GM18861 (cell line): Measurements from ENCODE around the gene NMUR1.

Source experiments
- ATAC-seq: cut with Tn5 transposase; IDR thresholded peaks from one replicate; pipeline ENCODE4 v1.9.1; 2021; ENCODE audit not compliant: unreplicated experiment

NMUR1 gene

DNA sequence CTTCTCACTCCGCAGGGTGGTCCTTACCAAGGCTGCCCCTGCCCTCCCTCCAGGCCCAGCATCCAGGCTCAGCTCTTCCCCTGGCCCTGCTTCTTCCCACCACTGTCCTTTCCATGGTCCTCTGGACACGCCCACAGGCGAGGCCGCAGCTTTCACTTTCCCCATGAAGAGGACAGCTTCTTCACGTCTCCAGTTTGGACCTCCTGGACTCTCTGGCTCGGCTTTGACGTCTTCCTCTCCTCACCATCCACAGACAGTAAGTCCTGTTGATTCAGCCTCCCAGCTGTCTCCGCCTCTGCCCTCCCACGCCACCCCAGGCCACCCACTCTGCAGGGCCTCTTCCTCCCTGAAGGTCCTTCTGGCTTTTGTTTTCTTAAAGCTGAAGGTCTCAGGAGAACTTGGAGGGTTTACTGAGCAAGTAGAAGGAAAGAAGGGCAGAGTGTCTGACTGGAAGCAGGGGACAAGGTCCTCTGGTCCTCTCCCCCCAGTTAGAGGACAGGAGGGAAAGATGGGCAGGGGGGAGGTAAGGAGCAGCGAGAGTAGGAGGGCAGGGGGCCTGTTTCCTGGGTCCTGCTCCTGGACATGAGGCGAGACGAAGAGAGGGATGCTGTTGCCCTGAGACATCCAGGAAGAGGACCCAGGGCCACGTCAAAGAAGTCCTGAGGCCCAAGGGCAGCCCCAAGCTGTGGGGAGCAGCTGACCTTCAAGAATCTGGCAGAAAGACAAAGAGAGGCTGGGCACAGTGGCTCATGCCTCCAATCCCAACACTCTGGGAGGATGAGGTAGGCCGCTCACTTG is 24.7 kb upstream of the NMUR1 start:
- no peak for ATAC-seq

DNA sequence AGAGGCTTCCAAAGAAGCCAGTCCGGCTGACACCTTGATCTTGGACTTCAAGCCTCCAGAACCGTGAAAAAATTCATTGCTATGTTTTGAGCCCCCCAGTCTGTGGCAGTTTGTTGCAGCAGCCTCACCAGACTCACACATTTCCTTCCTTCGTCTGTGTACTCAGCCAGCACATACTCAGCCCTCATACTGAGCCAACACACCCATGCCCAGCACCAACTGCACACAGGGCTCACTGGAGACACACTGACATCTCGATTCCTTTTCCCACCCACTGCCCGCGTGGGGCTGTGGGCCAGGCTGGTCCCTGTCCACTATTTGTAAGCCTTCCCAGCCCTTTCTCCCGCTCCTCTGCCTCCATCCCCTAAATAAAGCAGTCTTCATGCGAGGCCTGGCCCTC is 24.1 kb upstream of the NMUR1 start:
- ATAC-seq = no peak

DNA sequence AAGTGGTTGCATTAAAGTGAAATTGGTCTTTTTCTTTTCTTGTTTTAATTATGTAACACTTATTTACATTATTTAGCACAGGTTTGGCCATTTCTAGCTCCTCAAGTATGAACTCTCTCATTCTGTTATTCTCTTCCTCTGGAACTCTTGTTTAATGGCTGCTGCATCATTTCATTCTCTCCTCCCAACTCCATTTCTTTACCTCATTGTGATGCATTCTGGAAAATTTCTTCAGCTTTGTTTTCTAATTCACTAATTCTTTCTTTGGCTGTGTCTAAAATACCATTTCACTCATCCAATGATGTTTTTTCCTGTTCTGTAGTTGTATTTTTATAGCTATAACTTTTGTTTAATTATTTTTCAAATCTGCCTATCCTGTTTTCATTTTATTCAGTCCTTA is 22.5 kb upstream of the NMUR1 start:
- ATAC-seq = no peak

DNA sequence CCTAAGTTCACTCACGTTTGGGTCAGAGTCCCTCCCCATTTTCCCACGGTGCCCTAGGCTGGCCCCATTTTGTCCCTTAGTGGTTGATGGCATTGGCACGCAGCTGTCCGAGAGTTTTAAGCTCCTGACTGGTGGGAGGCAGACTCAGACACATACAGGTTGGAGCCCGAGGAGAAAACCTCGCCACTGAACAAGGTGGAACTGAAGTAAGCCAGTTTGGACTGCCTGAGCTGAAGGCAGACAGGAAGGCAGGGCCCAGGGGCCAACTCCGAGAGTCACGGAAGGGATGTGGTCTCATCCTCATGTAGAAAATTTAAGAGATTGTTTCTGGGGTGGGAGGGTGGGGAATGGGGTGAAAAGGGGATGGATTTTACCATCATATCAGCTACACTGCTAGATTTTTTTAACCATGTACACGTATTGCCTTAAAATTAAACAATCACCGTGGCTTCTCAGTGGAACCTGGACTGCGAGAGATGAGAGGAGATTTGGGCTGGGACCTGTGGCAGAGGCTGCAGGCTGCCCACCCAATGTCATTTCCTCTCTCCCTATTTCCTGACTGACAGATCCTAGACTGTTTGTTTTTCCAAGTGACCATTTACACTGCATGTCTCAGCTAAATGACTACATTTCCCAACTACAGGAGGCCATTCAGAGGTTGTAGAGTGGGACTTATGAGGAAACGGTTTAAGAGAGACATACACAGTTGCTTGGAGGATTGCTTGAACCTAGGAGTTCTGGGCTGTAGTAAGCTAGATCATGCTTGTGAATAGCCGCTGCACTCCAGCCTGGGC is 19.4 kb upstream of the NMUR1 start:
- no peak for ATAC-seq

DNA sequence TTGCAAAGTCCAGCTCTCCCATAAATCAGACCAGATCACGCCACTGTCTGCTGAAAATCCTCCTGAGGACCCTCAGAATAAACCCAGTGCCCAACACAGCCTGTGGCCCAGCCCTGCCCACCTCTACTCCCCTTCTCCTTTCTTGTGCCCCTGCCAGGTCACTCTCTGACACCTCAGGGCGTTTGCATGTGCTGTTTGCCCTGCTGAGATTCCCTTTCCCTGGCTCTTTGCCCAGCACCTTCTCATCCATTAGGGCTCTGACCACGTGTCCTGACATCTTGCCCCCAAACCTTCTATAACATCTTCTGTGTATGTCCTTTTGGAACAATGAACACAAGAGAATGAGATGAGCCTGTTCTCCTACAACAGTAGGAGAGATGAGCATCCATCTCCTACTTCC is 18.5 kb upstream of the NMUR1 start:
- no peak for ATAC-seq

DNA sequence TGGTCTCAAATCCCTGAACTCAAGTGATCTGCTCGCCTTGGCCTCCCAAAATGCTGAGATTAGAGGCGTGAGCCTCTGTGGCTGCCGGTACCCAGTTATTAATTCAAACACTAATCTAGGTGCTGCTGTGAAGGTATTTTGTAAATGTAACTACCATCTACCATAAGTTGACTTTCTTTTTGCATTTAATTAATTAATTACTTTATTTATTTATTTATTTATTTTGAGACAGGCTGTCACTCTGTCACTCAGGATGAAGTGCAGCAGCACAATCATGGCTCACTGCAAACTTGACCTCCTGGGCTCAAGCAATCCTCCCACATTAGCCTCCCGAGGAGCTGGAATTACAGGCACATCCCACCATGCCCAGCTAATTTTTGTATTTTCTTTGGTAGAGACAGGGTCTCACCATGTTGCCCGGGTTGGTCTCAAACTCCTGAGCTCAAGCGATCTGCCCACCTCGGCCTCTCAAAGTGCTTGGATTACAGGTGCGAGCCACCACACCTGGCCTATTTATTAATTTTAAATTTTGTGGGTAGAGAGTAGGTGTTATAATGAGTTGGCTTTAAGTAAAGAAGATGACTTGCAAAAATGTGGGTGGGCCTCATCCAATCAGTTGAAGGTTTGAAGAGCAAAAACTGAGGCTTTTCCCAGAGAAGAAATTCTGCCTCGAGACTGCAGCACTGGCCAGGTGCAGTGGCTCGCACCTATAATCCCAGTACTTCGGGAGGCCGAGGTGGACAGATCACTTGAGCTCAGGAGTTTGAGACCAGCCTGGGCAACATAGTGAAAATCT is 17.3 kb upstream of the NMUR1 start:
- no peak for ATAC-seq

DNA sequence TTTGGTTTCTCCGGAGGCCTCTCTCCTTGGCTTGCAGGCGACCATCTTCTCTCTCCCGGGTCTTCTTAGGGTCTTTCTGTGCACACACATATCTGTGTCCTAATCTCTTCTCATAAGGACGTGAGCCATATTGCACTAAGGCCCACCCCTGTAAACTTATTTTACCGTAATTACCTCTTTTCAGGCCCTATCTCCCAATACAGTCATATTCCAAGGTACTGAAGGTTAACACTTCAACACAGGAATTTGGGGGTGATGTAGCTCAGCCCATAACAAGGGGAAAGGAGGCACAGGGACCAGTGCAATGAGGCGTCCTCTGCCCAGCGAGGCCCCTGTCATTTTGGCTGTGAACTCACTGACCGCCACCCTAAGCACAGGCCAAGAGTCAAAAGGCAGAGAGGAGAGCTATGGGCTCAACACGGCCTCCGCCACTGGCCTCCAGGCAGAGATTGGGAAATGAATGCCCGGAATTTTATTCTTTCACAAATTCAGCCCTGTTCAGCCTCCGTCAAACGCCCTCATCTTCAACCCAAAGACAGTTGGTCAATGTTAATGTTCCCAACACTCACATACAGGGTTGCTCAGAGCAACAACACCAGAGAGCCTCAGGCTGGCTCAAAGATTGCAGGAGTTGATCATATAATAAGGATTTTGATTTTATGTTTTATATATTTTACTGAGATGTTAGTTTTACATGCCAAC is 15.9 kb upstream of the NMUR1 start:
- ATAC-seq = no peak

DNA sequence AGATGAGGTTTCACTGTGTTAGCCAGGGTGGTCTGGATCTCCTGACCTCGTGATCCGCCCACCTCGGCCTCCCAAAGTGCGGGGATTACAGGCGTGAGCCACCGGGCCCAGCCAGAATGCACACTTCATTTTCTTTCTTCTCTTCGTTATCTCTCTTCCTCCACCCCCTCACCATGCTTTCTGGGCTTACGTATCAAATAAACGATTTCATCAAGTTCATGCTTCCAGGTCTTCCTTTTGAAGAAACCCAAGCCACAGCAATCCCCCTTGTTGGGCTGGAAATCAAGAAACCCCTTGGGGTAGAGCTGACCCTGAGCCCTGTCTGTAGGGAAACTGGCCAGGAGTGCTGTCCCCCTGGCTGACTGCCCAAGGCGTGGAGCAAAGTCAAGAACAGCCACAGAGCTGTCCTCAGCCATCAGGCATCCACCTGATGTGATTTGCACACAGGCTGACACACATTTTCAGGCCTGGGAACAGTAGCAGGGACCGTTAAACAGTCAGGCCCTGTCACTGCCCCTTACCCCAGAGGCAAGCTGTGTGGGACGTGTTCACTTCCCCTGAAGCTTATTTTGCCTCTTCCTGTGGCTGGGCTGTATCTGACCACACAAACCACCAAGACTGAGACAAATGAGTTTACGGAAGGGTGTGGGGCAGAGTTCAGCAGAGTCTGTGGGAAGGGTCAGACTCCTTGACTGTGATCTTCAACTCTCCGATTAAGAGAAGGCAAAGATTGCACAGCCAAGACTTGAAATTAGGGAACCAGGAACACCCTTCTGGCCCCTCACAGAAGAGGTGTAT is 15.1 kb upstream of the NMUR1 start:
- ATAC-seq = peak; percentile 98

DNA sequence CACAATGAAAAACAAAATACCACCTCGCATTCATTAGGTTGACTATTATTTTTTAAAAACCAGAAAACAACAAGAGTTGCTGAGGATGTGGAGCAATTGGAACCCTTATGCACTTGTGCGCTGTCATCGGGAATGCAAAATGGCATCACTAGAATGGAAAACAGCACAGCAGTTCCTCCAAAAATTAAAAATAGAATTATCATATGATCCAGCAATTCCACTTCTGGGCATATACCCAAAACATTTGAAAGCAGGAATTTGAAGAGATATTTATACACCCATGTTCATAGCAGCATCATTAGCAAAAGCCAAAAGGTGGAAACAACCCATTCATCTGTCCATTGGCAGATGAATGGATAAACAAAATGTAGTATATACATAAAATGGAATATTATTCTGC is 11.9 kb upstream of the NMUR1 start:
- no peak for ATAC-seq

DNA sequence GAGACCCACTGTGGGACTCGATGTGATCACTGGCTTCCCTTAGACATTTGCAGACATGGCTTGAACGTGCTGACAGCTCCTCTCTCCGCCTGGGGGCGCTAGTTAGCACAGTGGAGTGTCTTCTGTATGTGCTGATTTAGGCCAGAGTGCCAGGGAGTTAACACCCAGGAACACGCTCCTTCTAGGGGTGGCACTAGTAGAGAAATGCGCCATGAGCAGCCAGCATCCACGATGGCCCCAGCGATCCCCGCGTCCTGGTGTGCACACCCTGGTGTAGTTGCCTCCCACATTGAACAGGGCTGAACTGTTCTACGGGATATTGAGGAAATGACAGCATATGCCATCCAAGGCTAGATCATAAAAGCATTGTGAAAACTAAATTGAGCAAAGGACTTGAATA is 11.4 kb upstream of the NMUR1 start:
- ATAC-seq = no peak

DNA sequence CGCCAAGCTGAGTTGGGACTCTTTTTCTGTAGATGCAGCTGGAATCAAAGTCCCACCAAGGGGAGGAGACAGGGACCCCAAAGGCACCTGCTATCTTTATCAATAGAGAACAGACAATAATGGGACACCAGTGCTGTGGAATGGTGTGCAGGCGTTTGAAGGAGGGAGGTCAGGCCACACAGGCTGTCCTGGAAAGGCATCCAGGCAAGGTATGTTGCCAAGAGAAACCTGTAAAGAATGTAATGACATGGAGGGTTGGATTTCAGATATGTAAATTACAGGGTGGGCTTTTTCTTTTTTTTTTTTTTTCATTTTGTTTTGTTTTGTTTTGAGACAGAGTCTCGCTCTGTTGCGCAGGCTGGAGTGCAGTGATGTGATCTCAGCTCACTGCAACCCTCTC is 9.7 kb upstream of the NMUR1 start:
- no peak for ATAC-seq

DNA sequence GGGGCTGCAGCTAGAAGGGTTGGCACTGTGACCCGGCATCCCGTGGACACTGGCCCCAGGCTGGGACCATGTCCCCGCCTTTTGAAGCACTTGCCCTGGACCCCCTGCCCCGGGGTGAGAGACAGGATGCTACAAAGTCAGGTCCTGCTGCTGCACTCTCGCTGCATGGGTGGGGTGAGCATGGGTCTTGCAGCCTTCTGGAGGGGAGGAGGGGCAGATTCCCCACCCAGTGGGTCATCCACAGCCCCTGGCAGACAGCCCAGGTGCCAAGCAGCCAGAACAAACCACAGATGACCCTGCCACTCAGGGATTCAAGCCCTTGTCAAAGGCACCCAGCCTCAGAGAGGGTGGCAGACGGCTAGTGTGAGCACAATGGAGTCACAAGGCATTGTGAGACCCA is 5.7 kb upstream of the NMUR1 start:
- no peak for ATAC-seq

DNA sequence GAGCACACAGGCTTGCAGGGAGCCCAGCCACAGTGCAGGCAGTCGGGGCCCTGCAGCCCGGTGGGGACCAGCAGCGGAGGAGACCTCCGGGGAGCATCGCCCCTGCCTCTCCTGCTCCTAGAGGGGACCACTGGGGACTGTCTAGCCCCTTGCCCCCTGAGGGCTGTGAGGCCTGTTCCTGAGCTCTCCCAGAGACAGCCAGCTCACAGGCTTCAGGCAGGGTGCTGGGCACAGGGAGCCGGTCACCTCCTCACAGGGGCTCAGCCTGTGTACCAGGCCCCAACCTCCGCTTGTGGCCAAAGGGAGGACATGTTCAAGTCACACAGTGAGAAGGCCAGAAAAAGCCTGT is 3.5 kb upstream of the NMUR1 start:
- no peak for ATAC-seq

DNA sequence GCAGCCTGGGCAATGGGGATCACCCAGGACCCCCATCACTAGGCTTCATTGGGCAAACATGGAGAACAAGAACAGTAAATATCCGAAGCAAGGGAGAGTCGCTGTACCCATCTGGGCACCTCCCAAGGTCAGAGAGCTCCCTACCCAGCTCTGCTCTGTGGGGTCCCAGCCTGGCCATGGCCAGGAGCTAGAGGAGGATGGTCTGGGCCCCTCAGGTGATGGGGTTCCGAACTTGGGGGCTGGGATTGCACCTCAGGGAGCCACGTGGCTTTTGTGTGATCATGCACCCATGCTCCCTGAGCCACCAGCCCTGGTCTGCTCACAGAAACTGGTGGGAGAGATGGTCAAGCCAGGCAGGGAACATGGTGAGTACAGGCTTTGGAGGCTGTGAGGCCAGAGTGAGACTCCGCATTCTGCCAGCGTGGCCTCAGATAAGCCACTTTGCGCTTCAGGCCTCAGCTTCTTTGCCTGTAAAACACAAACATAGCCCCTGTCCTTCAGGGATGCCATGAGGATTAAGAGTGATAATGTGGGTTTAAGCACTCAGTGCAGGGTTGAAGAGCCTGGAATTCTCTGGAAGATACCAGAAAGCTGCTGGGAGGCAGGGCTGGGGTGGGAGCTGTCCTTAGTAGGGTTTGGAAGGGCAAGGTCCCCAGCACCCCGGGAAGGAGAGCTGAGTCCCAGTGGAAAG is 3.0 kb upstream of the NMUR1 start:
- no peak for ATAC-seq

DNA sequence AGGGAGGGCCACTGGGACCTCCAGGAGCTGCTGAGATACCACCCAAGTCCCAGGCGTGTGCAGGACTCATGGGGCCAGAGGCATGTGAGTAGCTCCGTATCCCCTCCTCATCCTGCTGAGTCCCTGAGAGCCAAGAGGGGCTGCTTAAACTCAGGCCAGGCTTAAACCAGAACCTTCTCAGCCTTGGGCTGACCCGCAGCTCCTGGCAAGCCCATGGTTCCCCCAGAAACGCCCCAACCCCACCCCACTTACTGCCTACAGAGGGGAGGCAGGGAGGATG is 2.5 kb upstream of the NMUR1 start:
- no peak for ATAC-seq

DNA sequence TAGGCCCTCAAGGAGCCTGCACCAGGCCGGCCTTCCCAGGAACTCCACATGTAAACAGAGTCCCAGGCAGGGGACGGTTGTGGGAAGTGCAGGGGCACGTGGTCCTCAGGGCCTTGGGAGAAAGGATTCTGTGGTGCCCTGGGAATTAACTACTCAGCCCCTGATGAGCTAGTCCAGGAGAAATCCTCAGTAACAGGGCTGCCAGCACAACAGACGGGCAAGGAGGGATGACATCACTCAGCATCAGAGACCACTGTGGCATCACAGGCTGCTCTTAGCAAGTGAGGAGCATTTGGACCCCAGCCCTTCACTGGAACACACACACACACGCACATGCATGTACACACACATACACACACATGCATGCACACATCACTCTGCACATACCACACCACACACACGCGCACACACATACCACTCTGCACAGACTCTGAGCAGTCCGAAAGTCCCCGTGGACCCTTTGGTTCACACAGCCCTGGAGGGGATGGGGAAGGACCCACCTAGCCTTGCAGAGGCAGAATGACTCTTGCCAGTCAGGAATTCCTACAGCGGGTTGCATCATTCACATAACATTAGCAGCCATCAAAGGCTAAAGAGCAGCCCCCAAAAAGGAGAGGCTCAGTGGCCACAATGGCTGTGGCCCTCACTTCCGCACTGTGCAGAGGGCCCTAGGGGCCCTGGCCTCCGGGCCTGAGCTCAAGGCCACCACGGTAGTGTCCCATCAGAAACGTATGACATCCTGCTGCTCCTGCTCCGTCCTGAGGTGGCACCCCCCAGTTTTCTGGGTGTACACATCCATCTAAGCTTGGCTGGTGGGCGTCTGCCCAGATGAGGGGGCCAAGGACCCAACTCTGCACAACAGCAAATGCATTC is 1.9 kb upstream of the NMUR1 start:
- ATAC-seq = no peak

DNA sequence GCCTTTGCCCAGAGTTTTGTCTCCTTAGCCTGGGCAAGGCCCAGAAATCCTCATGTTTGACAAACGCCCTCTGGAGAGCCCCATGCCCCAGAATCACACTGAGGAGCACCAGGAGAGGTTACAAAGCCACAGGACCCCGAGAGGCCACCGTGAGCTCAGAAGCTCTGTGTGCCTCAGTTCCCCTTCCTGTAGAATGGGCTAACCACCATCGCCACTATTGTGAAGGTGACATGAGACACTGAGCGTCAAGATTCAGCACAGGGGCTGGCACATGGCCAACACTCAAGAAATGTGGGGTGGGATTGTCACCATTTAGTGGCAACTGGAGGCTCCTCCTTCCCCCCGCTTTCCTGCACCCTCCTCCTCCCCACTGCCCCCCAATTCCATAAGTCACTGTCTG is 1.2 kb upstream of the NMUR1 start:
- ATAC-seq = no peak

DNA sequence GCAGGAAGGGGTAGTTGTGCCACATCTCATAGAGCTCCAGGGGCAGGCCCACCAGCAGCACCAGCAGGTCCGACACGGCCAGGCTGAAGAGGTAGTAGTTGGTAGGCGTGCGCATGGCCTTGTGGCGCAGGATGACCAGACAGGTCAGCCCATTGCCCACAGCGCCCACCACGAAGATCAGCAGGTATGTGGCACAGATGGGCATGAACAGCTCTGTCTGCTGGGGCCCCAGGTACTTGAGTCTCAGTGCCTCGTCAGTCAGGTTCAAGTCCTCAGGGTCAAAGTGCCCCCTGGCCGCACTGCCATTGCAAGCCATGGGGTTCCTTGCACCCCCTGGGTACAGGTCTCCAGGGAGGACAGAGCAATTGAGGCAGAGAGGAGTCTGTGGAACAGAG is 1.6 kb downstream of the NMUR1 start:
- ATAC-seq = no peak

DNA sequence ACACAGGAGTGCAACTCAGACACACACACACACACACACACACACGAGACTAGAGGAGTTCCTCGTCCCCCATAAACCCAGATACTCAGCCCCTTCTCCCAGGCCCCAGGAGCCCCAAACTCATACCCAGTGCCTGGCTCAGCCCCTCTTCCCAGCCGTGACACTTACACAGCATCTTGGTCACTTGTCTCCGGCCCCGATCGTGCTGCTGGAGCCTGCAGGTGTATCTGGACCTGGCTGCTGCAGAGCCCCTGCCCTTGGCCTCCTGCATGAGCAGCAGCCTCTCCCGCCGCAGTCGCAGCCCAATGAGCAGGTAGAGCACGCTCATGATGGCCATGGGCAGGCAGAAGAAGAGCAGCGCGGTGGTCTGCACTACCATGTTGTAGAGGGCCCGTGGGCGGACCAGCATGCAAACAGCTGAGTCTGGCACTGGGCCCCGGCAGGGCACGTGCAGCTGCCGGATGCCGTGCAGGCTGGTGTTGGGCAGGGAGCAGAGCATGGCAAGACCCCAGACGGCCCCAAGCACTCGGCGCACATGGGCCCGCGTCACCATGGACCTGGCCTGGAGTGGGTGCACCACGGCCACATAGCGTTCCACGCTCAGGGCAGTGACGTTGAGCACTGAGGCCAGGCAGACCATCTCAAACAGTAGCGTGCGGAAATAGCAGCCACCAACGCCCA is 2.1 kb downstream of the NMUR1 start:
- no peak for ATAC-seq
